ENCODE data around the gene COTL1. TPM values are rescaled to one million over a fixed set of nuclear protein-coding genes. Genes with fewer than 3 reads are reported as not detected.
A peak's percentile ranks its signal among the peaks of the same experiment; 100 is the strongest.

COTL1 gene
- total and polyA plus RNA-seq, 2 of the 13 experiments (the other 11 are each of a cell fraction or from before 2014, with no cell fraction given) = 8.7 to 16.9 TPM

DNA sequence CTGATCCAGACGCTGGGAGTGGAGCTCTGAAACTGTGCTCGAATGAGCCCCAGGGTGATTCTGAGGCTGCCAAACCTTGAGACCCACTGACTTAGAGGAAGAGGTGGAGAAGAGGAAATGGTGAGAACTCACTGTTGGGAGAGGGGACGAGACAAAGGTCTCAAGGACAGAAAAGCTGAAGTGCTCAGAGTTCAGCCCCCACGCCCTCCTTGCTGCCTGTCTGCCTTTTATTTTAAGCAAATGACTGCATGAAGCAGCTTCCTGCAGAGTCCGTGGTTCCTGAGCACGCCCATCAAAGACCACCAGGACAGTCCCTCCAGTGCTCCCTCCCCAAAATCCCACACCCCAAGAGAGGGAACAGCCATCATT lies 20.4 kb downstream of the COTL1 start:
- intact Hi-C loops (cut with micrococcal nuclease; ENCODE audit: unreplicated experiment) (no loop called here), in situ Hi-C loops (cut with HindIII; ENCODE audit: extremely low pct_ligation_motif_present, low pct_unique_long_range_greater_than_20kb) (no loop called here)
- no peaks in the 10 kb centered on the region; a peak in 1 of 5 replicates for H3K36me3 ChIP-seq (replicated peaks in 1 of 2; ENCODE audit: control insufficient read depth in 1 of 2, insufficient read depth in 2 of 2, low read length in 2 of 2)
- no peak overlapping the region for H3K9ac ChIP-seq (ENCODE audit: insufficient read depth, low read depth, low read length)
- no peak for ATAC-seq
- no TSS peak for BruUV-seq (replicated peaks)
- FAIRE-seq = peak; percentile 23
- H3K4me2 ChIP-seq (ENCODE audit: low read depth, low read length) = no peak overlapping the region
- no peaks in the 10 kb centered on the region for H4K20me1 ChIP-seq (ENCODE audit: insufficient read depth, low read length)
- H3K27me3 ChIP-seq (ENCODE audit: control insufficient read depth in 1 of 2, insufficient read depth in 2 of 2, low read length in 2 of 2) = no peaks in the 10 kb centered on the region
- H3K27ac ChIP-seq (ENCODE audit: extremely low read length, insufficient read depth, low read length) = no peak overlapping the region
- no peak for TF ChIP-seq ZNF773 (CRISPR knock-in tag; IDR thresholded peaks at IDR 0.05; ENCODE audit: borderline replicate concordance)
- 0 out of 2 replicates have a peak, but pooled peaks have one; percentile 9 for TF ChIP-seq RCOR2 (CRISPR knock-in tag; IDR thresholded peaks at IDR 0.05)
- TF ChIP-seq, protein P1, sequence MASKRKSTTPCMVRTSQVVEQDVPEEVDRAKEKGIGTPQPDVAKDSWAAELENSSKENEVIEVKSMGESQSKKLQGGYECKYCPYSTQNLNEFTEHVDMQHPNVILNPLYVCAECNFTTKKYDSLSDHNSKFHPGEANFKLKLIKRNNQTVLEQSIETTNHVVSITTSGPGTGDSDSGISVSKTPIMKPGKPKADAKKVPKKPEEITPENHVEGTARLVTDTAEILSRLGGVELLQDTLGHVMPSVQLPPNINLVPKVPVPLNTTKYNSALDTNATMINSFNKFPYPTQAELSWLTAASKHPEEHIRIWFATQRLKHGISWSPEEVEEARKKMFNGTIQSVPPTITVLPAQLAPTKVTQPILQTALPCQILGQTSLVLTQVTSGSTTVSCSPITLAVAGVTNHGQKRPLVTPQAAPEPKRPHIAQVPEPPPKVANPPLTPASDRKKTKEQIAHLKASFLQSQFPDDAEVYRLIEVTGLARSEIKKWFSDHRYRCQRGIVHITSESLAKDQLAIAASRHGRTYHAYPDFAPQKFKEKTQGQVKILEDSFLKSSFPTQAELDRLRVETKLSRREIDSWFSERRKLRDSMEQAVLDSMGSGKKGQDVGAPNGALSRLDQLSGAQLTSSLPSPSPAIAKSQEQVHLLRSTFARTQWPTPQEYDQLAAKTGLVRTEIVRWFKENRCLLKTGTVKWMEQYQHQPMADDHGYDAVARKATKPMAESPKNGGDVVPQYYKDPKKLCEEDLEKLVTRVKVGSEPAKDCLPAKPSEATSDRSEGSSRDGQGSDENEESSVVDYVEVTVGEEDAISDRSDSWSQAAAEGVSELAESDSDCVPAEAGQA (IDR thresholded peaks at IDR 0.05; ENCODE audit: low read depth) = no peak
- TF ChIP-seq, protein P1 (CRISPR knock-in tag; IDR thresholded peaks at IDR 0.05; ENCODE audit: borderline replicate concordance) = no peak
- TF ChIP-seq, protein P2, sequence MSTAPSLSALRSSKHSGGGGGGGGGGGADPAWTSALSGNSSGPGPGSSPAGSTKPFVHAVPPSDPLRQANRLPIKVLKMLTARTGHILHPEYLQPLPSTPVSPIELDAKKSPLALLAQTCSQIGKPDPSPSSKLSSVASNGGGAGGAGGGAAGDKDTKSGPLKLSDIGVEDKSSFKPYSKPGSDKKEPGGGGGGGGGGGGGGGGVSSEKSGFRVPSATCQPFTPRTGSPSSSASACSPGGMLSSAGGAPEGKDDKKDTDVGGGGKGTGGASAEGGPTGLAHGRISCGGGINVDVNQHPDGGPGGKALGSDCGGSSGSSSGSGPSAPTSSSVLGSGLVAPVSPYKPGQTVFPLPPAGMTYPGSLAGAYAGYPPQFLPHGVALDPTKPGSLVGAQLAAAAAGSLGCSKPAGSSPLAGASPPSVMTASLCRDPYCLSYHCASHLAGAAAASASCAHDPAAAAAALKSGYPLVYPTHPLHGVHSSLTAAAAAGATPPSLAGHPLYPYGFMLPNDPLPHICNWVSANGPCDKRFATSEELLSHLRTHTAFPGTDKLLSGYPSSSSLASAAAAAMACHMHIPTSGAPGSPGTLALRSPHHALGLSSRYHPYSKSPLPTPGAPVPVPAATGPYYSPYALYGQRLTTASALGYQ (CRISPR knock-in tag; IDR thresholded peaks at IDR 0.05) = no peak
- no peak for TF ChIP-seq EZH2 (conservative IDR thresholded peaks at IDR 0.05; ENCODE audit: low read depth, low read length)
- TF ChIP-seq NR2F1 (CRISPR knock-in tag; IDR thresholded peaks at IDR 0.05) = no peak
- TF ChIP-seq, protein P3, sequence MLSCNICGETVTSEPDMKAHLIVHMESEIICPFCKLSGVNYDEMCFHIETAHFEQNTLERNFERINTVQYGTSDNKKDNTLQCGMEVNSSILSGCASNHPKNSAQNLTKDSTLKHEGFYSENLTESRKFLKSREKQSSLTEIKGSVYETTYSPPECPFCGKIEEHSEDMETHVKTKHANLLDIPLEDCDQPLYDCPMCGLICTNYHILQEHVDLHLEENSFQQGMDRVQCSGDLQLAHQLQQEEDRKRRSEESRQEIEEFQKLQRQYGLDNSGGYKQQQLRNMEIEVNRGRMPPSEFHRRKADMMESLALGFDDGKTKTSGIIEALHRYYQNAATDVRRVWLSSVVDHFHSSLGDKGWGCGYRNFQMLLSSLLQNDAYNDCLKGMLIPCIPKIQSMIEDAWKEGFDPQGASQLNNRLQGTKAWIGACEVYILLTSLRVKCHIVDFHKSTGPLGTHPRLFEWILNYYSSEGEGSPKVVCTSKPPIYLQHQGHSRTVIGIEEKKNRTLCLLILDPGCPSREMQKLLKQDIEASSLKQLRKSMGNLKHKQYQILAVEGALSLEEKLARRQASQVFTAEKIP (CRISPR knock-in tag; IDR thresholded peaks at IDR 0.05; ENCODE audit: borderline replicate concordance) = no peak
- no peak for TF ChIP-seq TCF7 (IDR thresholded peaks at IDR 0.05; ENCODE audit: low read depth)
- H3K79me2 ChIP-seq (ENCODE audit: insufficient read depth, low read length) = no peaks in the 10 kb centered on the region
- CTCF ChIA-PET (ENCODE audit: low intra/inter-chr PET ratio, low total read pairs) = no interaction called here
- WGBS (ENCODE audit: low lambda C conversion rate) = 71% methylated on average over 5 of the region's 6 CpGs
- no peaks in the 10 kb centered on the region for H3K9me3 ChIP-seq (ENCODE audit: low read length)
- no peak overlapping the region for H2AFZ ChIP-seq (ENCODE audit: low read length)
- H3K4me3 ChIP-seq (replicated peaks in 1 of 3; ENCODE audit: insufficient read depth in 1 of 3, low read depth in 2 of 3, low read length in 3 of 3) = no peak overlapping the region
- POLR2A ChIA-PET = no interaction called here
- H3K4me1 ChIP-seq (ENCODE audit: insufficient read depth, low read length) = peaks cover 66% of the 10 kb centered on the region
- DNase-seq (ENCODE audit: low spot score) = no peak
